ENCODE measurements around the gene TBC1D8. TPM values are rescaled to one million over a fixed set of nuclear protein-coding genes. Genes with fewer than 3 reads are reported as not detected.

TBC1D8 gene
- total RNA-seq: 45.0 TPM
- long read RNA-seq, transcript TBC1D8-201 (20 exons, 3,627 nt): major isoform, 15 of 62 reads
- long read RNA-seq, transcript TBC1D8-202 (20 exons, 3,803 nt): minor isoform, 13 of 62 reads
- long read RNA-seq, partial matches to known transcripts: 19 of 62 reads
- long read RNA-seq, other reads (novel, unspliced or antisense): 14 of 62 reads

GRCh38 chr2:101151146-101151858, at the start of gene TBC1D8:
TSS of gene TBC1D8 (minus strand) at chr2:101151382. CDS start at chr2:101151253, 129 bp downstream.
- Histone ChIP-seq H3K9me3 (replicated peaks) (no peaks in the 10 kb centered on the region), H3K4me3 (peak within 1 kb of the TSS; percentile 93), H3K36me3 (no peaks in the 10 kb centered on the region), H3K4me1 (peaks cover 81% of the 10 kb centered on the region), H3K27me3 (ENCODE audit: low read depth) (no peaks in the 10 kb centered on the region), H3K27ac (replicated peaks) (peak within 1 kb of the TSS; percentile 95)
- no peak for TF ChIP-seq CTCF (IDR thresholded peaks at IDR 0.05; ENCODE audit: borderline replicate concordance)
- DNase-seq: peak; percentile 90
- intact Hi-C loops (cut with micrococcal nuclease): loop anchor here (5.0 kb wide), 2 partner anchors 114 to 139 kb away; no protein-coding TSS in a partner anchor

- H3K4me1 ChIP-seq: peaks cover under 1% of the 10 kb centered on the region
- no peaks in the 10 kb centered on the region for H3K36me3 ChIP-seq
- no peak for DNase-seq
- no peak for TF ChIP-seq CTCF (IDR thresholded peaks at IDR 0.05; ENCODE audit: borderline replicate concordance)
- H3K9me3 ChIP-seq (replicated peaks): no peaks in the 10 kb centered on the region
- intact Hi-C loops (cut with micrococcal nuclease): no loop called here
- no peaks in the 10 kb centered on the region for H3K27me3 ChIP-seq (ENCODE audit: low read depth)
- no peak overlapping the region for H3K27ac ChIP-seq (replicated peaks)
- H3K4me3 ChIP-seq: no peak overlapping the region
Observed at GRCh38 chr2:101200676-101201075, 49.5 kb upstream of the TBC1D8 start.

GRCh38 chr2:101199251-101199791, 48.1 kb upstream of the TBC1D8 start:
- no peak for TF ChIP-seq CTCF (IDR thresholded peaks at IDR 0.05; ENCODE audit: borderline replicate concordance)
- Histone ChIP-seq H3K36me3 (no peaks in the 10 kb centered on the region), H3K27ac (replicated peaks) (no peak overlapping the region), H3K4me3 (no peak overlapping the region), H3K4me1 (no peaks in the 10 kb centered on the region), H3K9me3 (replicated peaks) (no peaks in the 10 kb centered on the region), H3K27me3 (ENCODE audit: low read depth) (no peaks in the 10 kb centered on the region)
- no peak for DNase-seq
- intact Hi-C loops (cut with micrococcal nuclease): no loop called here

GRCh38 chr2:101197814-101198213, 46.6 kb upstream of the TBC1D8 start:
- intact Hi-C loops (cut with micrococcal nuclease): no loop called here

More at GRCh38 chr2:101197814-101198213, 46.6 kb upstream of the TBC1D8 start:
- Histone ChIP-seq H3K27me3 (ENCODE audit: low read depth) (no peaks in the 10 kb centered on the region), H3K27ac (replicated peaks) (no peak overlapping the region), H3K4me3 (no peak overlapping the region), H3K36me3 (no peaks in the 10 kb centered on the region), H3K9me3 (replicated peaks) (no peaks in the 10 kb centered on the region), H3K4me1 (no peaks in the 10 kb centered on the region)
- no peak for TF ChIP-seq CTCF (IDR thresholded peaks at IDR 0.05; ENCODE audit: borderline replicate concordance)
- no peak for DNase-seq
